A549 (cell line): Measurements from ENCODE around the gene ELOA2. TPM values are rescaled to one million over a fixed set of nuclear protein-coding genes. Genes with fewer than 3 reads are reported as not detected.
"Not testable (repeated sequence)": the region's sequence is repeated elsewhere in the genome, so short reads cannot be mapped to it uniquely, and the experiment has no call there.

Experiments
- ATAC-seq, 2 experiments: fragments of 200-7000 bp in 1 of 2; fragments of >200 bp in 1 of 2; cut with Nextera tagmentation in 1 of 2; cut with Tn5 transposase in 1 of 2; 3 replicates each; pipeline versions ENCODE4 v1.8.0 to v1.9.1; 2018 to 2020; ENCODE audit warnings: mild to moderate bottlenecking in 1 of 2, moderate library complexity in 1 of 2
- CTCF ChIA-PET: fragments of 300-600 bp; sonication (Branson Sonifier 250); formaldehyde crosslinking; extraction: SDS; loops from one replicate; lab custom pipeline; 2021; ENCODE audit warnings: antibody characterized with exemption, inconsistent platforms; lab: Yijun Ruan, JAX
- POLR2A ChIA-PET: fragments of 350-600 bp; formaldehyde crosslinking; extraction: SDS; loops from one replicate; lab custom pipeline; 2021; ENCODE audit warnings: antibody characterized with exemption, inconsistent platforms; lab: Yijun Ruan, JAX
- DNase-seq, 2 experiments: peaks; one replicate each; pipeline versions ENCODE4 v3.0.0 to v3.0.0-alpha.2; 2011 to 2016; ENCODE audit warnings: low read depth in 1 of 2, low spot score in 1 of 2
- FAIRE-seq: peaks from 2 replicates; lab custom pipeline; 2011; peaks lifted over from hg19 to GRCh38; lab: Jason Lieb, UNC
- H3K27ac ChIP-seq, 2 experiments: fragments of >200 bp; sonication (Bioruptor Twin); formaldehyde crosslinking; 3 replicates each; pipeline ENCODE4 v1.5.1; 2016 to 2017
- H3K4me1 ChIP-seq: fragments of >200 bp; sonication (Bioruptor Twin); formaldehyde crosslinking; 3 replicates; pipeline ENCODE4 v1.6.1; 2016
- H3K4me2 ChIP-seq: fragments of >200 bp; sonication (Bioruptor Twin); formaldehyde crosslinking; 3 replicates; pipeline ENCODE4 v1.6.1; 2016
- H3K4me3 ChIP-seq: fragments of >200 bp; sonication (Bioruptor Twin); formaldehyde crosslinking; 3 replicates; pipeline ENCODE4 v1.5.1; 2016
- H3K9me3 ChIP-seq: fragments of >200 bp; sonication (Bioruptor Twin); formaldehyde crosslinking; 3 replicates; pipeline ENCODE4 v1.6.1; 2016
- WGBS: methylation state at CpG from one replicate; pipeline ENCODE4 v1.1.6; 2017; ENCODE audit errors: missing lambda C conversion rate; 5-methylcytosine and 5-hydroxymethylcytosine counted together
- polyA plus RNA-seq, 4 experiments: library from polyadenylated mRNA; depleted of rRNA in 3 of 4; stranded (reverse); fragments of >200 nt; fragmentation: RNase III in 1 of 4; extraction: RNeasy Plus Mini Kit Qiagen cat#74134 plus additional on column Dnase treatment in 1 of 4; gene quantifications; 2 replicates in 3 of 4; 3 replicates in 1 of 4; pipeline ENCODE4 v1.2.3, GENCODE V29; 2011 to 2017

The ELOA2 gene
- polyA plus RNA-seq, 2 of the 4 experiments (the other 2 are of a cell fraction), result not detected

- H3K4me1 ChIP-seq, H3K4me2 ChIP-seq, H3K9me3 ChIP-seq, H3K4me3 ChIP-seq, POLR2A ChIA-PET, FAIRE-seq, CTCF ChIA-PET, H3K27ac ChIP-seq, DNase-seq: not testable (repeated sequence)
- ATAC-seq, result peak in 1 of 2 experiments; percentile 32; a peak in 2 of 6 replicates
- WGBS, result 86% methylated on average over 9 of the region's 17 CpGs
Observed at GRCh38 chr18:47025557-47026174, 9.8 kb downstream of the ELOA2 start.

- H3K4me2 ChIP-seq, POLR2A ChIA-PET, CTCF ChIA-PET, FAIRE-seq, H3K9me3 ChIP-seq, DNase-seq, H3K4me1 ChIP-seq, H3K27ac ChIP-seq, H3K4me3 ChIP-seq: not testable (repeated sequence)
- ATAC-seq, result peak in 1 of 2 experiments; percentile 12; a peak in 1 of 6 replicates
- no CpG with 5 or more reads among the region's 55 CpGs for WGBS
Observed at GRCh38 chr18:47023769-47024465, 11.5 kb downstream of the ELOA2 start.

- H3K4me3 ChIP-seq, CTCF ChIA-PET, H3K4me2 ChIP-seq, POLR2A ChIA-PET, H3K9me3 ChIP-seq, ATAC-seq, DNase-seq, H3K27ac ChIP-seq, FAIRE-seq, H3K4me1 ChIP-seq: not testable (repeated sequence)
- 93% methylated on average over 3 of the region's 29 CpGs for WGBS
Observed at GRCh38 chr18:47022821-47023220, 12.6 kb downstream of the ELOA2 start.

- FAIRE-seq, result not testable (repeated sequence)
- ATAC-seq, result peak in 1 of 2 experiments; percentile 14; a peak in 1 of 6 replicates
Observed at GRCh38 chr18:47020757-47021156, 14.7 kb downstream of the ELOA2 start.

GRCh38 chr18:47019870-47020269, 15.6 kb downstream of the ELOA2 start:
- H3K9me3 ChIP-seq, H3K27ac ChIP-seq, CTCF ChIA-PET, POLR2A ChIA-PET, ATAC-seq, H3K4me3 ChIP-seq, H3K4me1 ChIP-seq, FAIRE-seq, DNase-seq, H3K4me2 ChIP-seq: not testable (repeated sequence)
- WGBS, result no CpG with 5 or more reads among the region's 10 CpGs

More at GRCh38 chr18:47020757-47021156, 14.7 kb downstream of the ELOA2 start:
- H3K4me3 ChIP-seq, CTCF ChIA-PET, H3K4me2 ChIP-seq, POLR2A ChIA-PET, H3K4me1 ChIP-seq, H3K27ac ChIP-seq, H3K9me3 ChIP-seq, DNase-seq: not testable (repeated sequence)
- no CpG with 5 or more reads among the region's 19 CpGs for WGBS

Other genes with a start within 250 kb of the ELOA2 start
- 6.7 and 8.1 TPM in 2 replicates for gene PIAS2, start 118.1 kb downstream of the ELOA2 start, polyA plus RNA-seq (2011; rRNA removed)
- 6.6 to 7.0 TPM (median 6.8 TPM) in 3 replicates for gene PIAS2, start 118.1 kb downstream of the ELOA2 start, polyA plus RNA-seq (2017; fragmentation: RNase III; extraction: RNeasy Plus Mini Kit Qiagen cat#74134 plus additional on column Dnase treatment)
- gene KATNAL2, start 118.0 kb downstream of the ELOA2 start, polyA plus RNA-seq (2011; rRNA removed), result 3.1 and 5.4 TPM in 2 replicates
- gene KATNAL2, start 118.0 kb downstream of the ELOA2 start, polyA plus RNA-seq (2017; fragmentation: RNase III; extraction: RNeasy Plus Mini Kit Qiagen cat#74134 plus additional on column Dnase treatment), result 4.0 to 4.2 TPM (median 4.0 TPM) in 3 replicates
- 12.0 and 20.0 TPM in 2 replicates for gene HDHD2, start 114.9 kb upstream of the ELOA2 start, polyA plus RNA-seq (2011; rRNA removed)
- 16.1 to 18.0 TPM (median 16.7 TPM) in 3 replicates for gene HDHD2, start 114.9 kb upstream of the ELOA2 start, polyA plus RNA-seq (2017; fragmentation: RNase III; extraction: RNeasy Plus Mini Kit Qiagen cat#74134 plus additional on column Dnase treatment)
- 15.8 and 24.5 TPM in 2 replicates for gene IER3IP1, start 140.7 kb upstream of the ELOA2 start, polyA plus RNA-seq (2011; rRNA removed)
- gene IER3IP1, start 140.7 kb upstream of the ELOA2 start, polyA plus RNA-seq (2017; fragmentation: RNase III; extraction: RNeasy Plus Mini Kit Qiagen cat#74134 plus additional on column Dnase treatment), result 25.1 to 29.0 TPM (median 28.0 TPM) in 3 replicates
- not detected in 2 replicates for gene SKOR2, start 216.0 kb upstream of the ELOA2 start, polyA plus RNA-seq (2011; rRNA removed)
- not detected in 3 replicates for gene SKOR2, start 216.0 kb upstream of the ELOA2 start, polyA plus RNA-seq (2017; fragmentation: RNase III; extraction: RNeasy Plus Mini Kit Qiagen cat#74134 plus additional on column Dnase treatment)